ENCODE measurements around the gene NPB. TPM values are rescaled to one million over a fixed set of nuclear protein-coding genes. Genes with fewer than 3 reads are reported as not detected.

NPB gene
- total and polyA plus RNA-seq, 9 donors = 0.43 to 3.1 (median 1.3) TPM

DNA sequence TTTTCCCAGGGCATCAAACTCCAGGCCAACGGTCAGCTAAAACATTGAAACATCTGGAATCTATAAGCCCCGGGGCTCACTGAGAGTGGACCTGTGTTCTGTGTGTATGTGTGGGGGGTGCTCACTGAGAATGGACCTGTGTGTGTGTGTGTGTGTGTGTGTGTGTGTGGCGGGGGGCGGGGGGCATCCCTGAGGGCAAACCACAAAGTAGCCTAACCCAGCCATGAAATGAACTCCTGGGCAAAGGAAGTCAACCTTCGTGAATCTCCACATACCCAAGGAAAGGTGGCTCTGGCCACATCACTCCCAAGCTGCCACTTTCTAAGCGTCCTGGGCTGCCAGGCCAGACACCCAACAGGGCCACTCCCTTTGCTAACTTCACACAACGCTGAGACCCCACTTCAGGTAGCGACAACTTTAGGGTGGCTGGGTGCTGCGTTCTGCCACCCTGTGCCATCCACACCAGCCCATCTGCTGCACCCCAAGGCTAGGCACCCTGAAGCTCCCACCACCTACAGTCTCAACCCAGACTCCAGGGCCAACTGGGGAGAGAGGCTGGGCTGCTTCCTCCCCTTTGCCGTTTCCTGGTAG is 23.9 kb downstream of the NPB start:
- peaks cover 30% of the 10 kb centered on the region for H3K4me1 ChIP-seq (ENCODE audit: insufficient read depth)
- H3K27ac ChIP-seq = peak overlapping the region; percentile 86 to 87
- intact Hi-C loops (cut with DNase I) = no loop called here
- no peaks in the 10 kb centered on the region for H3K36me3 ChIP-seq
- H3K27me3 ChIP-seq = no peaks in the 10 kb centered on the region
- H3K9me3 ChIP-seq = no peaks in the 10 kb centered on the region
- peak overlapping the region; percentile 92 for H3K4me3 ChIP-seq
- TF ChIP-seq EP300 (IDR thresholded peaks at IDR 0.05) (no peak), POLR2A (IDR thresholded peaks at IDR 0.05) (no peak)
- TF ChIP-seq, protein P1, sequence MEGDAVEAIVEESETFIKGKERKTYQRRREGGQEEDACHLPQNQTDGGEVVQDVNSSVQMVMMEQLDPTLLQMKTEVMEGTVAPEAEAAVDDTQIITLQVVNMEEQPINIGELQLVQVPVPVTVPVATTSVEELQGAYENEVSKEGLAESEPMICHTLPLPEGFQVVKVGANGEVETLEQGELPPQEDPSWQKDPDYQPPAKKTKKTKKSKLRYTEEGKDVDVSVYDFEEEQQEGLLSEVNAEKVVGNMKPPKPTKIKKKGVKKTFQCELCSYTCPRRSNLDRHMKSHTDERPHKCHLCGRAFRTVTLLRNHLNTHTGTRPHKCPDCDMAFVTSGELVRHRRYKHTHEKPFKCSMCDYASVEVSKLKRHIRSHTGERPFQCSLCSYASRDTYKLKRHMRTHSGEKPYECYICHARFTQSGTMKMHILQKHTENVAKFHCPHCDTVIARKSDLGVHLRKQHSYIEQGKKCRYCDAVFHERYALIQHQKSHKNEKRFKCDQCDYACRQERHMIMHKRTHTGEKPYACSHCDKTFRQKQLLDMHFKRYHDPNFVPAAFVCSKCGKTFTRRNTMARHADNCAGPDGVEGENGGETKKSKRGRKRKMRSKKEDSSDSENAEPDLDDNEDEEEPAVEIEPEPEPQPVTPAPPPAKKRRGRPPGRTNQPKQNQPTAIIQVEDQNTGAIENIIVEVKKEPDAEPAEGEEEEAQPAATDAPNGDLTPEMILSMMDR (IDR thresholded peaks at IDR 0.05) = no peak
- DNase-seq = peak in 1 of 5 donors; percentile 18
- 62 to 65% (median 62%) methylated on average over 9 to 10 of the region's 10 CpGs for WGBS, 3 donors

DNA sequence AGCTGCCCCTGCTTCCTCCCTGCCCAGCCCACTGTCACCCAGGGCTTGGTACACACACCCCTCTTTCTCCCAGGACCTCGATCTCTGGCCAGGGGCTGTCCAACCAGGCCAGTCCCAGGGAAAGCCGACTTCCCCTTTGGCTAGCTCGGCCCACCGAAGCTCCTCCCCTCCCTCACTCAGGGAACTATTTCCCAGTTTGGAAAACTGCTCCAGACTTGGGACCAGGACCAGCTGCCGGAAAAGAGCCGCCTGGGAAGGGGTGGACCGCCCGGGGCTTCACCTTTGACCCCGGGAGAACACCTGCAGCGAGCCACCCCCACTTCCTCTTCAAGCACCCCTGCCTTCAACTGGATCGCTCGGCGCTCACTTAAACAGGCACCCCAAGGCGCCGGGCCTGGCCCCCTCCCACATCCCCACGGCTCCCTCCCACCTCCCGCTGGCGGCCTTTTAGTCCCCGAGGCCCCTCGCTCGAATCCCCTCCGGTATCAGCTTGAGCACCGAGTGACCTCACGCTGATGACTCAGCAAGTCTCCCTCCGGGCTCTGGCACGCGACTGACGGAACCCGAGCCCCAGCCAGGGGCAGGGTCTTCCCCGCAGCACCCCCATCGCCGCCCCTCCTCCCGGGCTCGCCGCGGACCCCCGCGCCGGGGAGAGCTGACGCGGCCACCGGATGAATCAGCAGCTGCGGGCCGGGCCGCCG is 24.6 kb downstream of the NPB start:
- peak overlapping the region; percentile 92 for H3K4me3 ChIP-seq
- TF ChIP-seq POLR2A (IDR thresholded peaks at IDR 0.05) (no peak), EP300 (IDR thresholded peaks at IDR 0.05) (no peak)
- TF ChIP-seq, protein P1 (IDR thresholded peaks at IDR 0.05) = no peak
- peak; percentile 68 to 78 (median 75) for DNase-seq
- peaks cover 26% of the 10 kb centered on the region for H3K4me1 ChIP-seq (ENCODE audit: insufficient read depth)
- no peaks in the 10 kb centered on the region for H3K9me3 ChIP-seq
- intact Hi-C loops (cut with DNase I) = no loop called here
- peak overlapping the region; percentile 86 to 87 for H3K27ac ChIP-seq
- H3K27me3 ChIP-seq = no peaks in the 10 kb centered on the region
- no peaks in the 10 kb centered on the region for H3K36me3 ChIP-seq
- WGBS, 3 donors = 0 to 1% (median 1%) methylated on average over 38 to 46 of the region's 46 CpGs

DNA sequence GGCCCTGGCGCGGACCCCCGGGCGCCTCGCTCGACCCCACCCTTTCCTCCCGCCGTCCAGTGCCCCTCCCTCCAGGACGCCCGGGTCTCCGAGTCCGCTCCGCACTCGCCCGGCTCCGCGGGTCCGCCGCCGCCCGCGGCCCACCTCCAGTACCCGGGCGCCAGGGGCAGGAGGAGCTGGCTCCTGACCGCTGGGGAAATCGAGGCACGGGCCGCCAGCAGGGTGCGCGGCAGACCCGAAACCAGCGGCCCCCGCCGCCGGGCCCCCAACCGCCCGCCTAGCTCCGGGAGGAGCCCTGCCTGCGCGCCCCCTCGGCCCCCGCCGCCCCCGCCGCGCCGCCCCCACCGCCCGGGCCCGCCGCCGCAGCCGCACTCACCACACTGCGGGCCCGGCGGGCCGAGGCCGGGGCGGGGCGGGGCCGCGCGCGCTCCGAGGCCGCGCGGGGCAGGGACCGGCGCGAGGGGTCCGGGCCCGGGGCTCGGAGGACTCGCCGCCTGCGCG is 25.2 kb downstream of the NPB start:
- Histone ChIP-seq H3K9me3 (no peaks in the 10 kb centered on the region), H3K4me1 (ENCODE audit: insufficient read depth) (peaks cover 26% of the 10 kb centered on the region), H3K36me3 (no peaks in the 10 kb centered on the region), H3K27me3 (no peaks in the 10 kb centered on the region), H3K27ac (peak overlapping the region; percentile 86 to 87), H3K4me3 (peak overlapping the region; percentile 92)
- TF ChIP-seq POLR2A (IDR thresholded peaks at IDR 0.05) = no peak
- TF ChIP-seq, protein P1 (IDR thresholded peaks at IDR 0.05) = no peak
- TF ChIP-seq EP300 (IDR thresholded peaks at IDR 0.05) = no peak
- WGBS, 3 donors = 0 to 1% (median 1%) methylated on average over 33 to 75 of the region's 78 CpGs
- DNase-seq = peak in 3 of 5 donors; percentile 30 to 66 (median 59)
- intact Hi-C loops (cut with DNase I) = no loop called here

DNA sequence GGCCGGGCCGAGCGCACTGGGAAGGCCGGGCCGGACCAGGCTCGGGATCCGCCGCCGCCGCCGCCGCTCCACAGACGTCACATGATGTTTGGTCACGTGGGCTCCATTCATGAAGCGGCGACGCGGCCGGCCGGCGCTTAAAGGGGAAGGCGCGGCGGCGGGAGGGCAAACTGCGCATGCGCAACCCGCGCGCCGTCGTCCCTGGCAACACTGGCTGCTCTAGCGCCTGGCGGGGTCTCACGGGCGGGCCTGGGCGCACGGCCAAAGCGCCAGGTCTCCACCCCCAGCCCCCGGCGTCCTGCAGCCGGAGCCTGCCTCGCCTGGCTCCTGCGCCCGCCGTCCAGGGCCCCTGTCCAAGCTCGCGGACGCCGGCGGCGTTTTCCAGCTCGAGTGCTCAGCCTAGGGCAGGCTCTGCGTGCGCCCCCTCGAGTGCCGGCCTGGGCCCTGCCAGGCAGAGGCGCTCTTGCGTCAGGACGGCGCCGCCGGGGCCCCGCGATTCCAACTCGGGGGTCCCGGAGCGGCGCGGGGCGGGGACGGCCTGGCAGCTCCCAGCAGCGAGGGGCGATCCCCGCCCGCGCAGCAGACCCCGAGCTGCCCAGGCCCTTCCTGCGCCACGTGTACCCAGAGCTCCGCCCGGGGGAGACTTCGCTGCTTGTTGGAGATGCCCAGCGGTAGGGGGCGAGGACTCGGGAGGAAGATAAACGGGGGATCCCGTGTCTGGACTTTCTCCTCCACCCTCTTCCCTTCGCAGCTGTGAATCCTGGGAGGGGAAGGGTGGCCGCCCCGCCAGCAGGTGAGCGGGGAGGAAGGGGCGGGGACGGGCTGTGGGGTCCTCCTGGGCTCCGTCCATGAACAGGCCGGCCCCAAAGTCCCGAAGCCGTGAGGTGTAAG is 25.9 kb downstream of the NPB start, which contains the start of gene MAFG:
MAFG (minus strand) TSS at position 83 of the 891 bp plus-strand sequence. CDS start 4,550 bp downstream, outside the sequence.
- no peaks in the 10 kb centered on the region for H3K27me3 ChIP-seq

More for the DNA sequence above, 25.9 kb downstream of the NPB start, which contains the start of gene MAFG:
- peak; percentile 91 to 96 (median 93) for DNase-seq
- H3K36me3 ChIP-seq = no peaks in the 10 kb centered on the region
- intact Hi-C loops (cut with DNase I) = no loop called here
- peak within 1 kb of the TSS; percentile 86 to 87 for H3K27ac ChIP-seq
- peaks cover 23% of the 10 kb centered on the region for H3K4me1 ChIP-seq (ENCODE audit: insufficient read depth)
- TF ChIP-seq, protein P1 (IDR thresholded peaks at IDR 0.05) = peak in 2 of 3 donors; percentile 33 to 41
- TF ChIP-seq POLR2A (IDR thresholded peaks at IDR 0.05) = peak; percentile 55
- no peak for TF ChIP-seq EP300 (IDR thresholded peaks at IDR 0.05)
- H3K9me3 ChIP-seq = no peaks in the 10 kb centered on the region
- H3K4me3 ChIP-seq = peak within 1 kb of the TSS; percentile 92
- 0 to 1% (median 1%) methylated on average over 59 to 98 of the region's 98 CpGs for WGBS, 3 donors

Measured in ovary (tissue), 9 donors.